GM12878 (cell line): Measurements from ENCODE around the gene NFAT5.
"Not testable (repeated sequence)": the region's sequence is repeated elsewhere in the genome, so short reads cannot be mapped to it uniquely, and the experiment has no call there.

Experiments used
- BACH1 ChIP-seq: fragments of 450-650 bp; IDR thresholded peaks from 2 replicates; pipeline ENCODE4 v1.6.1; 2017; ENCODE audit warnings: mild to moderate bottlenecking, borderline replicate concordance
- CHD2 ChIP-seq: IDR thresholded peaks from 2 replicates; pipeline ENCODE4 v1.6.1; 2011; ENCODE audit warnings: low read depth, low read length, improper control_type of control experiment, borderline replicate concordance
- CTCF ChIP-seq, 3 experiments: IDR thresholded peaks in 2 of 3; conservative IDR thresholded peaks in 1 of 3; 2 replicates each; pipeline ENCODE4 v1.5.1; 2011; ENCODE audit warnings: low read depth in 3 of 3, low read length in 3 of 3, mild to moderate bottlenecking in 3 of 3, control low read depth in 2 of 3, moderate library complexity in 2 of 3, inconsistent platforms in 1 of 3, mixed read lengths in 1 of 3; ENCODE audit not compliant: control insufficient read depth in 2 of 3, insufficient read depth in 1 of 3; ENCODE audit errors: extremely low read depth in 1 of 3
- EZH2 ChIP-seq: IDR thresholded peaks from 2 replicates; pipeline ENCODE4 v1.6.1; 2012; ENCODE audit warnings: low read depth, mild to moderate bottlenecking, control low read depth, inconsistent platforms, low read length, borderline replicate concordance; ENCODE audit not compliant: control insufficient read depth
- HDGF ChIP-seq: fragments of 450-650 bp; IDR thresholded peaks from 2 replicates; pipeline ENCODE4 v1.6.1; 2016; ENCODE audit warnings: antibody characterized with exemption
- IKZF1 ChIP-seq: fragments of 450-650 bp; conservative IDR thresholded peaks from 2 replicates; pipeline ENCODE4 v1.6.1; 2017; ENCODE audit warnings: antibody characterized with exemption, mild to moderate bottlenecking
- RFX5 ChIP-seq: IDR thresholded peaks from 2 replicates; pipeline ENCODE4 v1.6.1; 2011; ENCODE audit warnings: low read depth, low read length, improper control_type of control experiment
- SMARCA5 ChIP-seq: fragments of 450-650 bp; IDR thresholded peaks from 2 replicates; pipeline ENCODE4 v1.6.1; 2017; ENCODE audit warnings: mild to moderate bottlenecking
- SRF ChIP-seq, 2 experiments: IDR thresholded peaks; 2 replicates each; pipeline ENCODE4 v1.6.1; 2011; ENCODE audit warnings: low read depth in 2 of 2, low read length in 2 of 2, mild to moderate bottlenecking in 1 of 2, moderate library complexity in 1 of 2
- TCF12 ChIP-seq: IDR thresholded peaks from 2 replicates; pipeline ENCODE4 v1.6.1; 2011; ENCODE audit warnings: low read depth, mild to moderate bottlenecking, low read length
- YY1 ChIP-seq: IDR thresholded peaks from 2 replicates; pipeline ENCODE4 v1.6.1; 2011; ENCODE audit warnings: low read depth, mild to moderate bottlenecking, low read length

GRCh38 chr16:69729030-69729429 is 163.3 kb downstream of the NFAT5 start:
- not testable (repeated sequence) for TF ChIP-seq CTCF (IDR thresholded peaks at IDR 0.05 in 2 of 3, conservative IDR thresholded peaks at IDR 0.05 in 1 of 3; ENCODE audit: control insufficient read depth in 2 of 3, extremely low read depth in 1 of 3, insufficient read depth in 1 of 3, low read depth in 3 of 3, low read length in 3 of 3); RFX5; EZH2; SRF (IDR thresholded peaks at IDR 0.05; ENCODE audit: low read depth in 2 of 2, low read length in 2 of 2); YY1; IKZF1; SMARCA5; TCF12; BACH1; HDGF; CHD2
